Calu3 (cell line): Measurements from ENCODE around the gene KRTAP19-8. TPM values are rescaled to one million over a fixed set of nuclear protein-coding genes. Genes with fewer than 3 reads are reported as not detected.

Source experiments
- BruUV-seq: library from RNA; stranded (reverse); fragments of 400-500 nt; replicated peaks from 2 replicates; lab custom pipeline; 2021; lab: Mats Ljungman, UMichigan
- CTCF ChIA-PET: fragments of 300-600 bp; sonication (Branson Sonifier 250); formaldehyde crosslinking; loops from one replicate; lab custom pipeline; 2022; ENCODE audit warnings: antibody characterized with exemption; lab: Charles Lee
- DNase-seq: peaks from one replicate; pipeline ENCODE4 v3.0.0; 2022
- H3K27ac Mint-ChIP-seq: one replicate; pipeline ENCODE4 v1.8.0; 2022; ENCODE audit warnings: mixed read lengths; ENCODE audit not compliant: unreplicated experiment
- H3K27me3 Mint-ChIP-seq: one replicate; pipeline ENCODE4 v1.8.0; 2022; ENCODE audit warnings: mixed read lengths; ENCODE audit not compliant: unreplicated experiment
- H3K36me3 Mint-ChIP-seq: one replicate; pipeline ENCODE4 v1.8.0; 2022; ENCODE audit warnings: mild to moderate bottlenecking, moderate library complexity, mixed read lengths; ENCODE audit not compliant: insufficient read depth, unreplicated experiment
- H3K4me1 Mint-ChIP-seq: one replicate; pipeline ENCODE4 v1.8.0; 2022; ENCODE audit warnings: mild to moderate bottlenecking, low read depth, mixed read lengths; ENCODE audit not compliant: unreplicated experiment
- H3K4me3 Mint-ChIP-seq: one replicate; pipeline ENCODE4 v1.8.0; 2022; ENCODE audit warnings: mild to moderate bottlenecking, low read depth, moderate library complexity, mixed read lengths; ENCODE audit not compliant: unreplicated experiment
- H3K9me3 Mint-ChIP-seq: one replicate; pipeline ENCODE4 v1.8.0; 2022; ENCODE audit warnings: low read depth, mixed read lengths; ENCODE audit not compliant: unreplicated experiment
- intact Hi-C: fragments of 100-400 bp; cut with micrococcal nuclease; formaldehyde crosslinking; loops from one replicate; pipeline ENCODE4 v1.10.0; 2022; ENCODE audit not compliant: unreplicated experiment
- total RNA-seq: library from RNA; stranded (reverse); gene quantifications from 2 replicates; pipeline ENCODE4 v1.2.3, GENCODE V29; 2022
- TF ChIP-seq, protein P1 (sequence below): fragments of 200-600 bp; IDR thresholded peaks from one replicate; pipeline ENCODE4 v1.8.0; 2022; ENCODE audit warnings: antibody characterized with exemption; ENCODE audit not compliant: unreplicated experiment

Gene KRTAP19-8
- total RNA-seq, 1 experiment from 2014 or later = not detected

DNA sequence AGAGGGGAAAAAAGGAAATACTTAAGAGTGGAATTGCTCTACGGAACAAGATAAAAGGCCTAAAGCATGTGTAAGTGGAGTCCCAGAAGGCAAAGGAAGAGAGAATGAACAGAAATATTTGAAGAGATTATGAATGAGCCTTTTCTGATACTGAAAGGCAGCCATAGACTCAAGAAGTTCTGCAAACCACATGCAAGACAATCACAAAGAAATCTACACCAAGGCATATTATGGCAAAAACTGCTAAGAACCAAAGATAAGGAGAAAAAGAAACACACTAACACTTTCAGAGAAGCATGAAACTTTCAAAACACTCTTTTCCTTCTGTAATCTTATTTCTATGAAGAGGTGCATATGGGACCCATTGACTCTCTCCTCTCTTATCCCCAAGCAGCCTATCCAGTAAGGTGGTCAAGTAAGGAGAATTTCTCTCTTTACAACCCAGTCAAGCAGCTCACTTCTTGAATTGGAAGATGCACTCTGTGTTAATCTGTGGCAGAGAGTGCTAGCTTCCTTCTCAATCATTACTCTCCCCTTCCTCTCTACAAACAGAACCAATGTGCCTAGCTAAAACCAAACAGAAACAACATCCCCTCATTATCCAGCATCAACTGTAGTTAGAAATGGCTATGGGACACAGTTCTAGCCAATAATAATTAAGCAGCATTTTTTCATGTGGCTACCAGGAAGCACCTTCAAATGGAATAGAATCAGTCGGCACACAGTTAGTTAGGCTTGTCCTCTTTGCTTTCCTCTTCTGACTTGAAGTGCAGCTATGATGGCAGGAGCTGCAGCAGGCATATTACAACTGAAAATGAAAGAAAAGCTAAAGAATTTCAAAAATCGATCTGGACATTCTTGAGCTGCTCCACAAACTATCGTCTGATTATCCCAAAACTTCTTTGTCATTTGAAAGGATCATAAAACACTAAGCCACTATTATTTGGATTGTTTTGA lies 25.9 kb downstream of the KRTAP19-8 start:
- H3K27ac Mint-ChIP-seq = no peak overlapping the region
- H3K4me1 Mint-ChIP-seq = no peaks in the 10 kb centered on the region
- TF ChIP-seq, protein P1, sequence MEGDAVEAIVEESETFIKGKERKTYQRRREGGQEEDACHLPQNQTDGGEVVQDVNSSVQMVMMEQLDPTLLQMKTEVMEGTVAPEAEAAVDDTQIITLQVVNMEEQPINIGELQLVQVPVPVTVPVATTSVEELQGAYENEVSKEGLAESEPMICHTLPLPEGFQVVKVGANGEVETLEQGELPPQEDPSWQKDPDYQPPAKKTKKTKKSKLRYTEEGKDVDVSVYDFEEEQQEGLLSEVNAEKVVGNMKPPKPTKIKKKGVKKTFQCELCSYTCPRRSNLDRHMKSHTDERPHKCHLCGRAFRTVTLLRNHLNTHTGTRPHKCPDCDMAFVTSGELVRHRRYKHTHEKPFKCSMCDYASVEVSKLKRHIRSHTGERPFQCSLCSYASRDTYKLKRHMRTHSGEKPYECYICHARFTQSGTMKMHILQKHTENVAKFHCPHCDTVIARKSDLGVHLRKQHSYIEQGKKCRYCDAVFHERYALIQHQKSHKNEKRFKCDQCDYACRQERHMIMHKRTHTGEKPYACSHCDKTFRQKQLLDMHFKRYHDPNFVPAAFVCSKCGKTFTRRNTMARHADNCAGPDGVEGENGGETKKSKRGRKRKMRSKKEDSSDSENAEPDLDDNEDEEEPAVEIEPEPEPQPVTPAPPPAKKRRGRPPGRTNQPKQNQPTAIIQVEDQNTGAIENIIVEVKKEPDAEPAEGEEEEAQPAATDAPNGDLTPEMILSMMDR = no peak
- no peak for DNase-seq
- no peak overlapping the region for H3K4me3 Mint-ChIP-seq
- BruUV-seq = no TSS peak
- intact Hi-C loops = no loop called here
- peaks cover 2% of the 10 kb centered on the region for H3K9me3 Mint-ChIP-seq
- CTCF ChIA-PET = no interaction called here
- H3K27me3 Mint-ChIP-seq = no peaks in the 10 kb centered on the region
- no peaks in the 10 kb centered on the region for H3K36me3 Mint-ChIP-seq

DNA sequence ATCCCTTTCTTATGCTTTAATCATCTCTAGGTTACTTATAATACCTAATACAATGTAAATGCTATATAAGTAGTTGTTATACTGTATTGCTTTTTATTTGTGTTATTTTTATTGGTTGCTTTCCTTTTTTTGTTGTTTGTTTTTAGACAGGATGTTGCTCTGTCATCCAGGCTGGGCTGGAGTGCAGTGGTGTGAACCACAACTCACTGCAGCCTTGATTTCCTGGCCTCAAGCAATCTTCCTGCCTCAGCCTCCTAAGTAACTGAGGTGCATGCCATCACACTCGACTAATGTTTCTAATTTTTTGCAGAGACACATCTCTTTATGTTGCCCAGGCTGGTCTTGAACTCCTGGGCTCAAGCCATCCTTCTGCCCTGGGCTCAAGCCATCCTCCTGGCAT lies 26.9 kb downstream of the KRTAP19-8 start:
- DNase-seq = no peak
- no TSS peak for BruUV-seq
- intact Hi-C loops = no loop called here
- no peaks in the 10 kb centered on the region for H3K9me3 Mint-ChIP-seq
- TF ChIP-seq, protein P1 = no peak
- H3K4me3 Mint-ChIP-seq = no peak overlapping the region
- no peaks in the 10 kb centered on the region for H3K4me1 Mint-ChIP-seq
- H3K27me3 Mint-ChIP-seq = no peaks in the 10 kb centered on the region
- CTCF ChIA-PET = no interaction called here
- H3K36me3 Mint-ChIP-seq = no peaks in the 10 kb centered on the region
- no peak overlapping the region for H3K27ac Mint-ChIP-seq

DNA sequence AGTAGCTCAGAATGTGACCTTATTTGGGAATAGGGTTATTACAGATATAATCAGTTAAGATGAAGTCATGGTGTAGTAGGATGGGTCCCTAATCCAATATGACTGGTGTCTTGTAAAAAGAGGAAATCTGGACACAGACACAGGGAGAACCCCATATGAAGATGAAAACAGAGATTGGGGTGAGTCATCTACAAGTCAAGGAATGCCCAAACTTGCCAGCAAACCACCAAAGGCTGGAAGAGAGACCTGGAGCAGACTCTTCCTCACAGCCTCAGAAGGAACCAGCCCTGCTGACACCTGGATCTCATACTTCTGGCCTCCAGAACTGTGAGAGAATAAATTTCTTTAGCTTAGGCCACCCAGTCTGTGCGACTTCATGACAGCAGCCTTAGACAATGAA lies 29.9 kb downstream of the KRTAP19-8 start:
- Mint-ChIP-seq H3K9me3 (peaks cover 3% of the 10 kb centered on the region), H3K36me3 (no peaks in the 10 kb centered on the region), H3K27me3 (no peaks in the 10 kb centered on the region), H3K27ac (no peak overlapping the region), H3K4me1 (no peaks in the 10 kb centered on the region), H3K4me3 (no peak overlapping the region)
- no peak for DNase-seq
- BruUV-seq = no TSS peak
- TF ChIP-seq, protein P1 = no peak
- intact Hi-C loops = no loop called here
- CTCF ChIA-PET = no interaction called here

DNA sequence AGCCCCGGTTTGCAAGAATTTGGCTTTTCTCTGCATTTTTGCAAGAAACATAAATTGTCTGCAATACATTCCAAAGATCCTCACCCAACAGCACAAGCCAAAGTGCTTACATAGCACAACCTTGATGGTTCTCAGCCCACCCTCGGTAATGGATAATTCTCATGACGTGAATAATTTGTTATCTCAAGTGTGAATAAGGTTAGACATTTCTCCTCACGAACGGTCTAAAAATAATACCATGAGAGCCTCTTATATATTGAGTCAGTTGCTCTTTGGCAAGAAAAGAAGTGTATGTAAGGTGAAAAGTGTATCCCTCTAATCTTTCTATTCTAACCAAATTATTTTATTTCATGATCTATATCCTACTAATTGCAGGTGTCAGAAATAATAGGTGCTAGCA lies 33.3 kb downstream of the KRTAP19-8 start:
- DNase-seq = no peak
- Mint-ChIP-seq H3K9me3 (peaks cover 11% of the 10 kb centered on the region), H3K27ac (no peak overlapping the region), H3K27me3 (no peaks in the 10 kb centered on the region), H3K4me1 (no peaks in the 10 kb centered on the region), H3K36me3 (no peaks in the 10 kb centered on the region), H3K4me3 (no peak overlapping the region)
- CTCF ChIA-PET = no interaction called here
- no TSS peak for BruUV-seq
- TF ChIP-seq, protein P1 = no peak
- intact Hi-C loops = no loop called here
